Prostate gland (tissue), 2 donors: ENCODE results near the gene TMEM8B.
"Not testable (repeated sequence)": the region's sequence is repeated elsewhere in the genome, so short reads cannot be mapped to it uniquely, and the experiment has no call there.

Experiments
- CTCF ChIP-seq, 4 experiments: fragments of 200-600 bp in 2 of 4; fragments of 450-650 bp in 2 of 4; sonication (generic) in 2 of 4; IDR thresholded peaks; 1 replicate in 3 of 4; 2 replicates in 1 of 4; pipeline ENCODE4 v1.5.1; 2016 to 2019; ENCODE audit warnings: antibody characterized with exemption in 4 of 4, mild to moderate bottlenecking in 2 of 4, moderate library complexity in 2 of 4
- POLR2A ChIP-seq: fragments of 450-650 bp; IDR thresholded peaks from one replicate; pipeline ENCODE4 v1.6.1; 2016; ENCODE audit warnings: antibody characterized with exemption, mild to moderate bottlenecking

GRCh38 chr9:35884908-35885307 is 55.9 kb downstream of the TMEM8B start:
- not testable (repeated sequence) for TF ChIP-seq CTCF (IDR thresholded peaks at IDR 0.05); POLR2A
